ENCODE results near the gene DENND2A.

DNA sequence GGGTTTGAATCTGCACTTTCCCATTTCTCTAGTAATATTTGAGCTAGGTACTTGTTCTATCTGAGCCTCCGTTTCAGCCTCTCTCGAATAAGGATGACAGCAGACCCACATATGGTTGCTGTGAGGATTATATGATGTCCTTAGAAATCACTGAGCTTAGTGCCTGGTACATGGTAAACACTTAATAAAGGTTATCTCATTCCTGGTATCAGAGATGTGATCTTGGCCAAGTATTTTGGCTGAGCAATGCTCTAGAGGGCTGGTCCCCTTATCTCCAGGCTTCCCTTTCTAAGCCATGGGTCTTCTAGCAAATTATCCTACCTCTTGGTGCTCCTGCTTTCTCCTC lies 160.9 kb downstream of the DENND2A start:
- TF ChIP-seq, protein P1, sequence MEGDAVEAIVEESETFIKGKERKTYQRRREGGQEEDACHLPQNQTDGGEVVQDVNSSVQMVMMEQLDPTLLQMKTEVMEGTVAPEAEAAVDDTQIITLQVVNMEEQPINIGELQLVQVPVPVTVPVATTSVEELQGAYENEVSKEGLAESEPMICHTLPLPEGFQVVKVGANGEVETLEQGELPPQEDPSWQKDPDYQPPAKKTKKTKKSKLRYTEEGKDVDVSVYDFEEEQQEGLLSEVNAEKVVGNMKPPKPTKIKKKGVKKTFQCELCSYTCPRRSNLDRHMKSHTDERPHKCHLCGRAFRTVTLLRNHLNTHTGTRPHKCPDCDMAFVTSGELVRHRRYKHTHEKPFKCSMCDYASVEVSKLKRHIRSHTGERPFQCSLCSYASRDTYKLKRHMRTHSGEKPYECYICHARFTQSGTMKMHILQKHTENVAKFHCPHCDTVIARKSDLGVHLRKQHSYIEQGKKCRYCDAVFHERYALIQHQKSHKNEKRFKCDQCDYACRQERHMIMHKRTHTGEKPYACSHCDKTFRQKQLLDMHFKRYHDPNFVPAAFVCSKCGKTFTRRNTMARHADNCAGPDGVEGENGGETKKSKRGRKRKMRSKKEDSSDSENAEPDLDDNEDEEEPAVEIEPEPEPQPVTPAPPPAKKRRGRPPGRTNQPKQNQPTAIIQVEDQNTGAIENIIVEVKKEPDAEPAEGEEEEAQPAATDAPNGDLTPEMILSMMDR (IDR thresholded peaks at IDR 0.05) = no peak
- TF ChIP-seq POLR2A (IDR thresholded peaks at IDR 0.05) = no peak
